HEK293 (cell line): ENCODE data around the gene MALAT1.

Source experiments
- CTCF ChIA-PET: fragments of 350-600 bp; formaldehyde crosslinking; extraction: SDS; loops from one replicate; lab custom pipeline; 2021; ENCODE audit warnings: antibody characterized with exemption; lab: Yijun Ruan, JAX
- POLR2A ChIA-PET: fragments of 300-600 bp; formaldehyde crosslinking; extraction: SDS; loops from one replicate; lab custom pipeline; 2020; ENCODE audit warnings: antibody characterized with exemption, inconsistent platforms; lab: Yijun Ruan, JAX
- H3K27ac ChIP-seq: fragments of 200-500 bp; sonication (Bioruptor generic); 2 replicates; pipeline ENCODE4 v1.5.1; 2014; ENCODE audit warnings: low read depth, low read length, control low read depth, inconsistent platforms; ENCODE audit errors: extremely low read depth
- H3K36me3 ChIP-seq, 2 experiments: fragments of 200-500 bp in 1 of 2; sonication (Bioruptor generic) in 1 of 2; 1 replicate in 1 of 2; 2 replicates in 1 of 2; pipeline ENCODE4 v1.5.1; 2014 to 2017; ENCODE audit warnings: inconsistent platforms in 2 of 2, low read length in 2 of 2; ENCODE audit not compliant: control insufficient read depth in 2 of 2, insufficient read depth in 1 of 2
- H3K4me1 ChIP-seq: fragments of 200-500 bp; sonication (Bioruptor generic); 2 replicates; pipeline ENCODE4 v1.5.1; 2014; ENCODE audit warnings: mild to moderate bottlenecking, low read length, inconsistent platforms; ENCODE audit not compliant: control insufficient read depth, insufficient read depth
- H3K4me3 ChIP-seq: 2 replicates; pipeline ENCODE4 v1.5.1; 2011; ENCODE audit warnings: low read depth, mild to moderate bottlenecking, control low read depth, low read length, moderate library complexity
- H3K9me3 ChIP-seq: fragments of 200-500 bp; sonication (Bioruptor generic); 2 replicates; pipeline ENCODE4 v1.5.1; 2014; ENCODE audit warnings: low read depth, low read length, inconsistent platforms; ENCODE audit not compliant: control insufficient read depth, insufficient read depth
- KLF10 ChIP-seq: fragments of 450-650 bp; IDR thresholded peaks from 2 replicates; pipeline ENCODE4 v1.5.1; 2018; ENCODE audit warnings: missing biosample characterization, mild to moderate bottlenecking, missing genetic modification characterization
- KLF16 ChIP-seq: fragments of 450-650 bp; formaldehyde crosslinking; IDR thresholded peaks from 2 replicates; pipeline ENCODE4 v1.5.1; 2017; ENCODE audit warnings: missing biosample characterization, missing genetic modification characterization
- MEIS1 ChIP-seq: sonication (generic); formaldehyde crosslinking; IDR thresholded peaks from 2 replicates; pipeline ENCODE4 v1.8.1; 2022; ENCODE audit warnings: missing genetic modification reagents, mild to moderate bottlenecking, borderline replicate concordance
- OSR2 ChIP-seq: fragments of 450-650 bp; formaldehyde crosslinking; IDR thresholded peaks from 2 replicates; pipeline ENCODE4 v1.5.1; 2016; ENCODE audit warnings: missing biosample characterization, missing genetic modification characterization
- SALL2 ChIP-seq: fragments of 450-650 bp; formaldehyde crosslinking; IDR thresholded peaks from 2 replicates; pipeline ENCODE4 v1.5.0; 2017; ENCODE audit warnings: missing biosample characterization, mild to moderate bottlenecking, missing genetic modification characterization, borderline replicate concordance
- SP3 ChIP-seq: fragments of 450-650 bp; formaldehyde crosslinking; IDR thresholded peaks from 2 replicates; pipeline ENCODE4 v1.5.1; 2016; ENCODE audit warnings: missing biosample characterization, missing genetic modification characterization
- ZBTB21 ChIP-seq: fragments of 450-650 bp; formaldehyde crosslinking; IDR thresholded peaks from 2 replicates; pipeline ENCODE4 v1.5.1; 2017; ENCODE audit warnings: missing biosample characterization, missing genetic modification characterization
- ZFP3 ChIP-seq: fragments of 450-650 bp; formaldehyde crosslinking; IDR thresholded peaks from 2 replicates; pipeline ENCODE4 v1.5.1; 2016; ENCODE audit warnings: low read depth, missing biosample characterization, missing genetic modification characterization
- ZNF16 ChIP-seq: fragments of 450-650 bp; formaldehyde crosslinking; IDR thresholded peaks from 2 replicates; pipeline ENCODE4 v1.5.1; 2016; ENCODE audit warnings: low read depth, missing biosample characterization, missing genetic modification characterization
- ZNF555 ChIP-seq: fragments of 450-650 bp; formaldehyde crosslinking; conservative IDR thresholded peaks from 2 replicates; pipeline ENCODE4 v1.5.1; 2017; ENCODE audit warnings: missing biosample characterization, mild to moderate bottlenecking, missing genetic modification characterization, inconsistent platforms
- ZNF624 ChIP-seq: fragments of 450-650 bp; formaldehyde crosslinking; IDR thresholded peaks from 2 replicates; pipeline ENCODE4 v1.5.1; 2017; ENCODE audit warnings: missing biosample characterization, missing genetic modification characterization
- ZNF629 ChIP-seq: fragments of 450-650 bp; formaldehyde crosslinking; IDR thresholded peaks from 2 replicates; pipeline ENCODE4 v1.5.1; 2017; ENCODE audit warnings: missing biosample characterization, missing genetic modification characterization
- ZNF747 ChIP-seq: fragments of 450-650 bp; formaldehyde crosslinking; IDR thresholded peaks from 2 replicates; pipeline ENCODE4 v1.5.1; 2016; ENCODE audit warnings: missing biosample characterization, missing genetic modification characterization
- ZXDB ChIP-seq: fragments of 450-650 bp; formaldehyde crosslinking; IDR thresholded peaks from 2 replicates; pipeline ENCODE4 v1.5.1; 2016; ENCODE audit warnings: missing biosample characterization, missing genetic modification characterization
- TF ChIP-seq, protein P1 (sequence below): IDR thresholded peaks from 2 replicates; pipeline ENCODE4 v1.6.1; 2011; ENCODE audit warnings: mild to moderate bottlenecking, low read depth, low read length, borderline replicate concordance
- TF ChIP-seq, protein P2 (sequence below): fragments of 450-650 bp; formaldehyde crosslinking; conservative IDR thresholded peaks from 2 replicates; pipeline ENCODE4 v1.5.1; 2016; ENCODE audit warnings: low read depth, missing biosample characterization, missing genetic modification characterization
- TF ChIP-seq, protein P3 (sequence below): fragments of 450-650 bp; formaldehyde crosslinking; IDR thresholded peaks from 2 replicates; pipeline ENCODE4 v1.5.1; 2016; ENCODE audit warnings: missing biosample characterization, missing genetic modification characterization
- TF ChIP-seq, protein P4 (sequence below): fragments of 450-650 bp; IDR thresholded peaks from 2 replicates; pipeline ENCODE4 v1.5.1; 2018; ENCODE audit warnings: missing biosample characterization, mild to moderate bottlenecking, missing genetic modification characterization
- TF ChIP-seq, protein P5 (sequence below): fragments of 450-650 bp; formaldehyde crosslinking; IDR thresholded peaks from 2 replicates; pipeline ENCODE4 v1.5.1; 2017; ENCODE audit warnings: missing biosample characterization, mild to moderate bottlenecking, missing genetic modification characterization, moderate library complexity
- TF ChIP-seq, protein P6 (sequence below): fragments of 450-650 bp; formaldehyde crosslinking; IDR thresholded peaks from 2 replicates; pipeline ENCODE4 v1.5.1; 2016; ENCODE audit warnings: missing biosample characterization, missing genetic modification characterization, borderline replicate concordance
- TF ChIP-seq, protein P7 (sequence below): fragments of 450-650 bp; formaldehyde crosslinking; IDR thresholded peaks from 2 replicates; pipeline ENCODE4 v1.5.1; 2017; ENCODE audit warnings: missing biosample characterization, missing genetic modification characterization

Gene MALAT1

DNA sequence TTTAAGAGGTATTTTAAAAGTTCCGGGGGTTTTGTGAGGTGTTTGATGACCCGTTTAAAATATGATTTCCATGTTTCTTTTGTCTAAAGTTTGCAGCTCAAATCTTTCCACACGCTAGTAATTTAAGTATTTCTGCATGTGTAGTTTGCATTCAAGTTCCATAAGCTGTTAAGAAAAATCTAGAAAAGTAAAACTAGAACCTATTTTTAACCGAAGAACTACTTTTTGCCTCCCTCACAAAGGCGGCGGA lies 193 bp upstream of the MALAT1 start (continued):
- TF ChIP-seq SP3 (tag by site-specific recombination) (peak; percentile 70), KLF16 (tag by site-specific recombination) (peak; percentile 60), ZNF747 (no peak), OSR2 (tag by site-specific recombination) (no peak), ZNF624 (tag by site-specific recombination) (no peak), MEIS1 (no peak), ZFP3 (tag by site-specific recombination) (no peak), ZXDB (tag by site-specific recombination) (peak; percentile 82), ZNF16 (no peak), ZNF629 (tag by site-specific recombination) (no peak), ZNF555 (tag by site-specific recombination) (no peak)
- TF ChIP-seq, protein P1, sequence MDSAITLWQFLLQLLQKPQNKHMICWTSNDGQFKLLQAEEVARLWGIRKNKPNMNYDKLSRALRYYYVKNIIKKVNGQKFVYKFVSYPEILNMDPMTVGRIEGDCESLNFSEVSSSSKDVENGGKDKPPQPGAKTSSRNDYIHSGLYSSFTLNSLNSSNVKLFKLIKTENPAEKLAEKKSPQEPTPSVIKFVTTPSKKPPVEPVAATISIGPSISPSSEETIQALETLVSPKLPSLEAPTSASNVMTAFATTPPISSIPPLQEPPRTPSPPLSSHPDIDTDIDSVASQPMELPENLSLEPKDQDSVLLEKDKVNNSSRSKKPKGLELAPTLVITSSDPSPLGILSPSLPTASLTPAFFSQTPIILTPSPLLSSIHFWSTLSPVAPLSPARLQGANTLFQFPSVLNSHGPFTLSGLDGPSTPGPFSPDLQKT = no peak; the same call in 1 of the 2 replicates
- TF ChIP-seq, protein P2, sequence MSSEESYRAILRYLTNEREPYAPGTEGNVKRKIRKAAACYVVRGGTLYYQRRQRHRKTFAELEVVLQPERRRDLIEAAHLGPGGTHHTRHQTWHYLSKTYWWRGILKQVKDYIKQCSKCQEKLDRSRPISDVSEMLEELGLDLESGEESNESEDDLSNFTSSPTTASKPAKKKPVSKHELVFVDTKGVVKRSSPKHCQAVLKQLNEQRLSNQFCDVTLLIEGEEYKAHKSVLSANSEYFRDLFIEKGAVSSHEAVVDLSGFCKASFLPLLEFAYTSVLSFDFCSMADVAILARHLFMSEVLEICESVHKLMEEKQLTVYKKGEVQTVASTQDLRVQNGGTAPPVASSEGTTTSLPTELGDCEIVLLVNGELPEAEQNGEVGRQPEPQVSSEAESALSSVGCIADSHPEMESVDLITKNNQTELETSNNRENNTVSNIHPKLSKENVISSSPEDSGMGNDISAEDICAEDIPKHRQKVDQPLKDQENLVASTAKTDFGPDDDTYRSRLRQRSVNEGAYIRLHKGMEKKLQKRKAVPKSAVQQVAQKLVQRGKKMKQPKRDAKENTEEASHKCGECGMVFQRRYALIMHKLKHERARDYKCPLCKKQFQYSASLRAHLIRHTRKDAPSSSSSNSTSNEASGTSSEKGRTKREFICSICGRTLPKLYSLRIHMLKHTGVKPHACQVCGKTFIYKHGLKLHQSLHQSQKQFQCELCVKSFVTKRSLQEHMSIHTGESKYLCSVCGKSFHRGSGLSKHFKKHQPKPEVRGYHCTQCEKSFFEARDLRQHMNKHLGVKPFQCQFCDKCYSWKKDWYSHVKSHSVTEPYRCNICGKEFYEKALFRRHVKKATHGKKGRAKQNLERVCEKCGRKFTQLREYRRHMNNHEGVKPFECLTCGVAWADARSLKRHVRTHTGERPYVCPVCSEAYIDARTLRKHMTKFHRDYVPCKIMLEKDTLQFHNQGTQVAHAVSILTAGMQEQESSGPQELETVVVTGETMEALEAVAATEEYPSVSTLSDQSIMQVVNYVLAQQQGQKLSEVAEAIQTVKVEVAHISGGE (tag by site-specific recombination) = 0 out of 2 replicates have a peak, but pooled peaks have one; percentile 9
- TF ChIP-seq, protein P3, sequence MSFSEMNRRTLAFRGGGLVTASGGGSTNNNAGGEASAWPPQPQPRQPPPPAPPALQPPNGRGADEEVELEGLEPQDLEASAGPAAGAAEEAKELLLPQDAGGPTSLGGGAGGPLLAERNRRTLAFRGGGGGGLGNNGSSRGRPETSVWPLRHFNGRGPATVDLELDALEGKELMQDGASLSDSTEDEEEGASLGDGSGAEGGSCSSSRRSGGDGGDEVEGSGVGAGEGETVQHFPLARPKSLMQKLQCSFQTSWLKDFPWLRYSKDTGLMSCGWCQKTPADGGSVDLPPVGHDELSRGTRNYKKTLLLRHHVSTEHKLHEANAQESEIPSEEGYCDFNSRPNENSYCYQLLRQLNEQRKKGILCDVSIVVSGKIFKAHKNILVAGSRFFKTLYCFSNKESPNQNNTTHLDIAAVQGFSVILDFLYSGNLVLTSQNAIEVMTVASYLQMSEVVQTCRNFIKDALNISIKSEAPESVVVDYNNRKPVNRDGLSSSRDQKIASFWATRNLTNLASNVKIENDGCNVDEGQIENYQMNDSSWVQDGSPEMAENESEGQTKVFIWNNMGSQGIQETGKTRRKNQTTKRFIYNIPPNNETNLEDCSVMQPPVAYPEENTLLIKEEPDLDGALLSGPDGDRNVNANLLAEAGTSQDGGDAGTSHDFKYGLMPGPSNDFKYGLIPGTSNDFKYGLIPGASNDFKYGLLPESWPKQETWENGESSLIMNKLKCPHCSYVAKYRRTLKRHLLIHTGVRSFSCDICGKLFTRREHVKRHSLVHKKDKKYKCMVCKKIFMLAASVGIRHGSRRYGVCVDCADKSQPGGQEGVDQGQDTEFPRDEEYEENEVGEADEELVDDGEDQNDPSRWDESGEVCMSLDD (tag by site-specific recombination) = peak; percentile 37
- TF ChIP-seq, protein P4, sequence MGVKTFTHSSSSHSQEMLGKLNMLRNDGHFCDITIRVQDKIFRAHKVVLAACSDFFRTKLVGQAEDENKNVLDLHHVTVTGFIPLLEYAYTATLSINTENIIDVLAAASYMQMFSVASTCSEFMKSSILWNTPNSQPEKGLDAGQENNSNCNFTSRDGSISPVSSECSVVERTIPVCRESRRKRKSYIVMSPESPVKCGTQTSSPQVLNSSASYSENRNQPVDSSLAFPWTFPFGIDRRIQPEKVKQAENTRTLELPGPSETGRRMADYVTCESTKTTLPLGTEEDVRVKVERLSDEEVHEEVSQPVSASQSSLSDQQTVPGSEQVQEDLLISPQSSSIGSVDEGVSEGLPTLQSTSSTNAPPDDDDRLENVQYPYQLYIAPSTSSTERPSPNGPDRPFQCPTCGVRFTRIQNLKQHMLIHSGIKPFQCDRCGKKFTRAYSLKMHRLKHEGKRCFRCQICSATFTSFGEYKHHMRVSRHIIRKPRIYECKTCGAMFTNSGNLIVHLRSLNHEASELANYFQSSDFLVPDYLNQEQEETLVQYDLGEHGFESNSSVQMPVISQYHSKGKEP (tag by site-specific recombination) = no peak; the same call in 1 of the 2 replicates

DNA sequence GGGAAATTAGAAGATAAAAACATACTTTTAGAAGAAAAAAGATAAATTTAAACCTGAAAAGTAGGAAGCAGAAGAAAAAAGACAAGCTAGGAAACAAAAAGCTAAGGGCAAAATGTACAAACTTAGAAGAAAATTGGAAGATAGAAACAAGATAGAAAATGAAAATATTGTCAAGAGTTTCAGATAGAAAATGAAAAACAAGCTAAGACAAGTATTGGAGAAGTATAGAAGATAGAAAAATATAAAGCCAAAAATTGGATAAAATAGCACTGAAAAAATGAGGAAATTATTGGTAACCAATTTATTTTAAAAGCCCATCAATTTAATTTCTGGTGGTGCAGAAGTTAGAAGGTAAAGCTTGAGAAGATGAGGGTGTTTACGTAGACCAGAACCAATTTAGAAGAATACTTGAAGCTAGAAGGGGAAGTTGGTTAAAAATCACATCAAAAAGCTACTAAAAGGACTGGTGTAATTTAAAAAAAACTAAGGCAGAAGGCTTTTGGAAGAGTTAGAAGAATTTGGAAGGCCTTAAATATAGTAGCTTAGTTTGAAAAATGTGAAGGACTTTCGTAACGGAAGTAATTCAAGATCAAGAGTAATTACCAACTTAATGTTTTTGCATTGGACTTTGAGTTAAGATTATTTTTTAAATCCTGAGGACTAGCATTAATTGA lies 1.0 kb downstream of the MALAT1 start:
- ChIA-PET POLR2A (interaction anchor here (0.5 to 28.2 kb wide), 36 partner anchors 9 to 365 kb away, joined by 3 to 1129 read pairs (median 7); partner anchors contain the start of genes CDC42EP2, DPF2, FAM89B and FRMD8), CTCF (interaction anchor here (0.5 to 5.0 kb wide), 16 partner anchors 12 to 134 kb away, joined by 3 to 35 read pairs (median 3); no protein-coding TSS in a partner anchor)
- Histone ChIP-seq H3K27ac (peak overlapping the region; percentile 98), H3K9me3 (no peaks in the 10 kb centered on the region), H3K36me3 (peaks cover 0 to 50% of the 10 kb centered on the region in 2 experiments; a peak in 2 of 3 replicates), H3K4me3 (peak overlapping the region; percentile 98), H3K4me1 (peaks cover 6% of the 10 kb centered on the region)
- TF ChIP-seq, protein P5, sequence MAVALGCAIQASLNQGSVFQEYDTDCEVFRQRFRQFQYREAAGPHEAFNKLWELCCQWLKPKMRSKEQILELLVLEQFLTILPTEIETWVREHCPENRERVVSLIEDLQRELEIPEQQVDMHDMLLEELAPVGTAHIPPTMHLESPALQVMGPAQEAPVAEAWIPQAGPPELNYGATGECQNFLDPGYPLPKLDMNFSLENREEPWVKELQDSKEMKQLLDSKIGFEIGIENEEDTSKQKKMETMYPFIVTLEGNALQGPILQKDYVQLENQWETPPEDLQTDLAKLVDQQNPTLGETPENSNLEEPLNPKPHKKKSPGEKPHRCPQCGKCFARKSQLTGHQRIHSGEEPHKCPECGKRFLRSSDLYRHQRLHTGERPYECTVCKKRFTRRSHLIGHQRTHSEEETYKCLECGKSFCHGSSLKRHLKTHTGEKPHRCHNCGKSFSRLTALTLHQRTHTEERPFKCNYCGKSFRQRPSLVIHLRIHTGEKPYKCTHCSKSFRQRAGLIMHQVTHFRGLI (tag by site-specific recombination) = no peak
- TF ChIP-seq ZBTB21 (tag by site-specific recombination) (no peak), KLF10 (tag by site-specific recombination) (no peak), SALL2 (no peak), ZNF555 (tag by site-specific recombination) (no peak)
- TF ChIP-seq, protein P6, sequence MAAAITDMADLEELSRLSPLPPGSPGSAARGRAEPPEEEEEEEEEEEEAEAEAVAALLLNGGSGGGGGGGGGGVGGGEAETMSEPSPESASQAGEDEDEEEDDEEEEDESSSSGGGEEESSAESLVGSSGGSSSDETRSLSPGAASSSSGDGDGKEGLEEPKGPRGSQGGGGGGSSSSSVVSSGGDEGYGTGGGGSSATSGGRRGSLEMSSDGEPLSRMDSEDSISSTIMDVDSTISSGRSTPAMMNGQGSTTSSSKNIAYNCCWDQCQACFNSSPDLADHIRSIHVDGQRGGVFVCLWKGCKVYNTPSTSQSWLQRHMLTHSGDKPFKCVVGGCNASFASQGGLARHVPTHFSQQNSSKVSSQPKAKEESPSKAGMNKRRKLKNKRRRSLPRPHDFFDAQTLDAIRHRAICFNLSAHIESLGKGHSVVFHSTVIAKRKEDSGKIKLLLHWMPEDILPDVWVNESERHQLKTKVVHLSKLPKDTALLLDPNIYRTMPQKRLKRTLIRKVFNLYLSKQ = no peak
- TF ChIP-seq, protein P7, sequence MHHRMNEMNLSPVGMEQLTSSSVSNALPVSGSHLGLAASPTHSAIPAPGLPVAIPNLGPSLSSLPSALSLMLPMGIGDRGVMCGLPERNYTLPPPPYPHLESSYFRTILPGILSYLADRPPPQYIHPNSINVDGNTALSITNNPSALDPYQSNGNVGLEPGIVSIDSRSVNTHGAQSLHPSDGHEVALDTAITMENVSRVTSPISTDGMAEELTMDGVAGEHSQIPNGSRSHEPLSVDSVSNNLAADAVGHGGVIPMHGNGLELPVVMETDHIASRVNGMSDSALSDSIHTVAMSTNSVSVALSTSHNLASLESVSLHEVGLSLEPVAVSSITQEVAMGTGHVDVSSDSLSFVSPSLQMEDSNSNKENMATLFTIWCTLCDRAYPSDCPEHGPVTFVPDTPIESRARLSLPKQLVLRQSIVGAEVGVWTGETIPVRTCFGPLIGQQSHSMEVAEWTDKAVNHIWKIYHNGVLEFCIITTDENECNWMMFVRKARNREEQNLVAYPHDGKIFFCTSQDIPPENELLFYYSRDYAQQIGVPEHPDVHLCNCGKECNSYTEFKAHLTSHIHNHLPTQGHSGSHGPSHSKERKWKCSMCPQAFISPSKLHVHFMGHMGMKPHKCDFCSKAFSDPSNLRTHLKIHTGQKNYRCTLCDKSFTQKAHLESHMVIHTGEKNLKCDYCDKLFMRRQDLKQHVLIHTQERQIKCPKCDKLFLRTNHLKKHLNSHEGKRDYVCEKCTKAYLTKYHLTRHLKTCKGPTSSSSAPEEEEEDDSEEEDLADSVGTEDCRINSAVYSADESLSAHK (tag by site-specific recombination) = no peak
